HG03571 (cell line): ENCODE data around the gene VSIG8.

Experiments used
- ATAC-seq: cut with Tn5 transposase; IDR thresholded peaks from one replicate; pipeline ENCODE4 v1.9.1; 2021; ENCODE audit not compliant: unreplicated experiment

The VSIG8 gene

DNA sequence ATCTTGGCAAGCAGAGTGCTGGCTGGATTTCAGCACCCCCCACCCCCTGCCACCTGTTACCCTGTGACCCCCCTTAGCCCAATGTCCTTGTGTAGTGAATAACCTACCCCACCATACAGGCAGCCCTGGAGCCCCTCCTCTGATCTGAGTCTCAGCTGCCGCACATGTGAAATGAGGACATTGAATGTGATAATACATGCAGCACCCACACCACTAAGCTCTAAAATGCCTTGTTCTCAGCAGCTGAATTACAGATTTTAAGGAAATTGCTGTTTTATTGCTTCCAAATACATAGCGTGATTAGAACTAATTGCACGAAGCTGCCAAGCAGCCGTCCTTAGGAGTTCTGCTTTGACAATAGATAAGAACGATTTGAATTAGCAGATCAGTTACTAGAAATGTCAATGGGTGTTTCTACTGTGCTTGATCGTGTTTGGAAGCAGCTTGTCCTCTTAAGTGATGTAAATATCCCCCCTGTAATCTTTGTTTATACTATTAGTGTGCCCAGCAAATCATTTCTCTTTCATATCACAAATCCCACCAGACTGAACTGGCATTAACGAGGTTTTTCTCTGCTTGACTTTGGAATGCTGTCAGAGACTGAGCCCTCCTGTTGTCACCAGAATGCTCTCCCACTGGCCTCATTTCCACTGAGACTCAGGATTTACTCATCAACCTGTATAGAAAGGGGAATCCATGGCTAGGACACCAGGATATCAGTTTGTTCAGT, 30.9 kb downstream of the VSIG8 start:
- ATAC-seq = no peak

DNA sequence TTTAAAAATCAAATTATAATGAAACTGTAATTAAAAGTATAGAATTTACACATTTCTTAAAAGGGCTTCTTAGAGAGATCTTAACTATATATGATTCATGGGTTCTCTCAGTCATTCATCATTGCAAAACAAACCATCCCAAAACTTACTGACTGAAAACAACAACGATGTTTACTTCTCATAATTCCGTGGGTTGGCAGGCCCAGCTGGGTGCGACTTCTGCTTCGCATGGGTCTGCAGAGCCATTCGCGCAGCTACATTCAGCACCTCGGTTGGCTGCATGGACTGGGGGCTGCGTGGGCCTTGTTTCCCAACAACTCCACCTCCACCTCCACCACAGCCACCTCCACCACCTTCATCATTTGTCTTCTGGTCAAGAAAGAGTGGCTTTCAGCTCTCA, 31.7 kb downstream of the VSIG8 start:
- no peak for ATAC-seq

DNA sequence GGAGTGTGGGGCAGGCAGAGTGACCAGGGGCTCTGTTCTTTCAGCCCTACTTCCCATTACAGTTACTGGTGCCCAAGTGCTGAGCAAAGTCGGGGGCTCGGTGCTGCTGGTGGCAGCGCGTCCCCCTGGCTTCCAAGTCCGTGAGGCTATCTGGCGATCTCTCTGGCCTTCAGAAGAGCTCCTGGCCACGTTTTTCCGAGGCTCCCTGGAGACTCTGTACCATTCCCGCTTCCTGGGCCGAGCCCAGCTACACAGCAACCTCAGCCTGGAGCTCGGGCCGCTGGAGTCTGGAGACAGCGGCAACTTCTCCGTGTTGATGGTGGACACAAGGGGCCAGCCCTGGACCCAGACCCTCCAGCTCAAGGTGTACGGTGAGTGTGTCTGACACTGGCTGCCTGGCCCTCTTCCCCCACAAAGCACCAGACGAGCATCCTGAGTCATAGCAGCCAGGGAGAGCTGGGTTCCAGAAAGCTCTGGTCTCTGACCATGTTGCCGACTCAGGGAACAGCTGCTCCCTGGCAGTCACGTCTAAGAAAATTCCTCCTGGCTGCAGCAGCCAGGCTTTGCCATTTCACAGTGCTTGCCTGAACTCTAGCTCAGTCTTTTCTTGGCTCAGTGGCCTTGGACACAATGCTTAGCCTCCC, 32.5 kb downstream of the VSIG8 start:
- ATAC-seq = no peak

DNA sequence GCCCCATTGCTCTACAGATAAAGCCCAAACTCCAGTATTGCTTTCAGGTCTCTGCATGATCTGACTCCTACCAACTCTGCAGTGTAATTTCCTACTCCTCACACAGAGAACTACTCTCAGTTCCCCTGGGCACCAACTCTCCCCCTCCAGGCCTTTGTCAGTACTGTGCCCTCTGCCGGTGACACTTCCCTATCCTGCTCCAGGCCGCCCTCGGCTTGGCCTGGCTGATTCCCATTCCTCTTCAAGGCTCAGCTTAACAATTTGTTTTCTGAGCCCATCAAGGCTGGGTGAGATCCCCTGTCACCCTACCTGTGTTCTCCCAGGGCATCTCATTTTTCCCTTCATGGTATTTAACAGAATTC, 33.2 kb downstream of the VSIG8 start:
- ATAC-seq = peak; percentile 68

DNA sequence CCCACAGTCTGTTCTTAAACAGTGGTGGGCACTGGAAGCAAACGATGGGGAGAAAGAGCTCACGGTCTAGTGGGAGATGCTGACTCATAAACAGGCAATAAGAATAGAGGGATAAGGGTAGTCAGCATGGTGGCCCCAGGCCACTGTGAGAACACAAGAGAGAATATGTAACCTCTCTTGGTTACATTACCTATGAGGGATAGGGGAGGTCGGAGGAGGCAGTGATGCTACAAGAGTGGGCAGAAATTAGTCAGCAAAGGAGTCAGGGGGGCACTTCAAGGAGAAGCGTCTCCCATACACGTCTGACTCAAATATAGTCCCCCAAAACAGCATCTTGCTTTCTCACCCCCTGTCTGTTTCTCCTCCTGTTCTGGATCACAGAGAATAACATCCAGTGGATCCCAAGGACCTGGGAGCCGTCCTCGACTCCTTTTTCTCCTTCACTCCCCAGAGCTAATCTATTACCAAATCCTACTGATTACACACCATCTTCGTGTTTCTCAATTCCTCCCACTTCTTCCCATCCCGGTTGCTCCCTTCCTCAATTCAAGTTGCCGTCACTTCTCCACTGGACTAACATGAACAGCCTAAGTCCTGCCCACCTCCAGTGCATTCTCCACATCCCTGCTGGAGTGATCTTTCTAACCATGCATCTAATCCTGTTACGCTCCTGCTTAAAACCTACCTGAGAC, 33.7 kb downstream of the VSIG8 start:
- no peak for ATAC-seq

DNA sequence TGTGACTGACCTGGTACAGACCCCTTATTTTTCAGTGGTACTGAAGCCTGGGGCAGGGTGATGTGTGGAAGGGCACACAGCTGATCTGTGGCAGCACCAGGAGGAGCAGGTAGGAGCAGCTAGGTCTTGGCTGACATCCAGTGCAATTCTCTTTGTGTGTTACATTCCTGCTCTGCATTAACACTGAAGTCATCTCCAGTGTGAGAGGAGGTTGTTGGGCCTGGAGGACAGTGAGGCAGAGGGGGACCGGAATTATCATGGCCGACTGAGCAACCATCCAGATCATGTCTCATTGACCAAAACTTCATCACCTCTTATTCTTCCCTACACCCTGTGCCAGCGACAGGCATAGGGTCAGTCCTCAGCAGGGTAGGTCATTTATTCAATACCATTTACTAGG, 34.3 kb downstream of the VSIG8 start:
- no peak for ATAC-seq

DNA sequence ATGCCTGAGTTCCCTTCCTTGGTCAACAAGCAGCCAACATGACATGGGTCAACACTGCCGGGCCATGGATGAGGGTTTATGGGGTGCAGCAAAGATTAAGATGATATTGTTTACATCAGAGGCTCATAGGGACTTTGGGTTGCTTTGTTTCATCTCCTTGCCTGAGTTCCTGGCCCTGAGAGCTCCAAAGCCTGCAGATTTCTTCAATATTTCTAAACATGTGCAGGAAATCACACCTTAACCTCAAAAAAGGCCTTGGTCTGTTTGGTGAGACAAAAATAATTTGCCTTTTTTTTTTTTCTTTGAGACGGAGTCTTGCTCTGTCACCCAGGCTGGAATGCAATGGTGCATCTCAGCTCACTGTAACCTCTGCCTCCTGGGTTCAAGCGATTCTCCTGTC, 34.9 kb downstream of the VSIG8 start:
- no peak for ATAC-seq

DNA sequence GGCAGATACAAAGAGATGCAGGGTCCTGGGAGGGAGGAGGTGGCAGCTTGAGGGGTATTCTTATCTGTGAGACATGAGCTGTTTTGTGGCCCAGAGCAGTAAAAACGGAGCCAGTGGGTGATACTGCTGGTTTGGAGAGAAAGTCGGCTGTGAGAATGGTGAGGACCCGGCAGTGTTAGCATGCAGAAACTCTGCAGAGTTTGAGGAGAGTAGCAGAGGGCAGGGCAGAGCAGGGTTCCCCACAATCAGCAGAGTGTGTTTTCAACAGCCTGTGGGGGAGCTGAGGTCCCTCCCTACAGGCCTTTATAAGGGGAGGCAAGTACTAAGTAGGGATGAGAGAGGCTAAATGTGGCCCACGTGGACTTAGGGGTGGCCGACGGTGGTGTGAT, 35.4 kb downstream of the VSIG8 start:
- ATAC-seq = no peak

DNA sequence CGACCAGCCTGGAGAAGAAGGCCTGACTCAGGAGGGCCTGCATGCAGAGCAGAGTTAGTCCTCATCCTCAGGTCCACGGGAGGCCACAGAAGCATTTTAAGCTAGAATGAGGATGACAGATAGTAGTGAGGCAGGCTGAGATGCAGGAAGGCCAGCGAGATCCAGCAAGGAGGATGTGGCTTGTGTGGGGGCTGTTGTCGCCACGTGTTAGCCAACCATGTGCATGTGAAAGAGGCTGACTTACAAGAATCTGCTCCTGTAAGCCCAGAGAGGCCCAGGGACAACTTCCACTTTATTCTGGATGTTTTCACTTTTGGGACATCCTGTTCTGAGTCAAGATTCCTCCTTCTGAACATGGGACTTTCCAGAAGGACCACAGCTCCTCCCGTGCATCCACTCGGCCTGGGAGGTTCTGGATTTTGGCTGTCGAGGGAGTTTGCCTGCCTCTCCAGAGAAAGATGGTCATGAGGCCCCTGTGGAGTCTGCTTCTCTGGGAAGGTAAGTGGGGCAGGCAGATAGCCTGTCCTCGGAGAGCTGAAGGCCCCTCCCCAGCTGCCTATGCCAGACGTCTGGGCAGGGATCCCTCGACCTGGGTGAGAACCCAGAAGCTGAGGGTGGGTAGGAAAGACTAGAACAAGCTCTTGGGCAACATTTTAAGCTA, 35.9 kb downstream of the VSIG8 start, which contains the start of gene SLAMF8:
Gene SLAMF8 (plus strand): TSS at position 433 of the 661 bp plus-strand sequence. CDS start 26 bp downstream, at position 459.
- peak; percentile 46 for ATAC-seq

DNA sequence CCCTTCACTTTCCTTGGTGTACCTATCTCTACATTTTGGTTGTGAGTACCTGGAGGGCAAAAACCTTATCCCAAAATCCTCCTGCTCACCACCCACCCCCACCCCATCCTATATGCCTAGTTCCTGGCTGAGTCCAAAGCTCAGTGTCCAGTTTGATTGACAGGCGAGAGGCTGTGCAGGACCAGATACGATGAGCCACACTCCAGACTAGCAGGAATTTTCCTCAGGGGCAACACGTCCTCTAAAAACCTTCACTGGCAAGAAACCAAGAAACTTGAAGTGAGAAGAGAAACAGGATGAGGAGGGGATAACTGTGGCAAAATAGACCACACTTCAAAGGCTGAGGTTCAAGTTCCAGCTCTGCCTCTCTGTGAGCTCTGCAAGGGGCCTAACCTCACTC, 36.9 kb downstream of the VSIG8 start:
- ATAC-seq = no peak

DNA sequence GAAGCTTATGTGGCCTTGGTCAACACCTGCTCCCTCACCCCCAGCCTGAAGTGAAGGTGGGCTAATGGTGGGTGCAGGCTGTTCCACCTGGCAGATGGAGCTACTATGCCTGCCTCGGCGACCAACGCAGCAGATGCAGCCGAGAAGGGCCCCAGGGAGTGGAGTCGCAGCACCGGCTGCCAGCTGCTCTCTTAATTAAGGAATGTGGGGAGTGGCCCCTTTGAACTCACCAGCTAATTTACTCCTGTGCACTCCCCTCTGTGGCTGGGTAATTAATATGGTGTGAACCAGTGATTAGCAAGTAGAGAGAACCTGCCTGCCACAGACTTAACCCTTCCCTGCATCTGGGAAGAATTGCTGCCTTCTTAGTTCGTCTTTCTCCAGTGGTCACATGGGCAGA, 39.1 kb downstream of the VSIG8 start:
- ATAC-seq = no peak

DNA sequence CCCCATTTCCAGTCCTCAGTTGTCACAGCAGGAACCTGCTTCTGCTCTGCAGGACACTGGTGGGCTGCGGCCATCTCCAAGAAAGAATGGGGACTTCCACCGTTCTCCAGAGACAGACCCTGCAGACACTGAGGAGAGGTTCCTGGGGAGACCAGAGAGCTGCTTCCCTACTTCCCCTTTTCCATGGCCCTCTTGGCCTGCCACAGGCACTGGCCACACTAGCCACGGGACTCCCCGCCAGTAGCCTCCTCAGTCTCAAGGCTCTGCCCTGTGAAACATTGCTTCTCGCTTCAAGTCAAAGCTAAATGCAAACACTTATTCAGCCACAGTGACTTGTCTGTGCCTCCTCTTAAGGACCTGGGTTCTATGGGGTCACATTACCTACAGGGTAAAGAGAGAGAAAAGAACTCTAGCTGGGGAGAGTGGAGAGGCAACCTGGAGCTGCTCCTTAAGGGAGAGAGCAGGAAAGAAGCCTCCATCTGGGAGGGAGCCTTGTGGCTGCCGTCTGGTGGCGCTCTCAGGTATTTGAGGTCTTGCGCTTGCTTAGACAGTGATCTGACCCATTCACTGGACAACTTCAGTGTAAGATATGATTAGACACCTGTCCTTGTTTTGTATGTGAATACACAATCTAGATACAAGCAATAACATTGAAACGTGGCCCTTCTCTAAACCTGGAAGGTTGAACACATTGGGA, 41.1 kb downstream of the VSIG8 start:
- ATAC-seq = no peak

DNA sequence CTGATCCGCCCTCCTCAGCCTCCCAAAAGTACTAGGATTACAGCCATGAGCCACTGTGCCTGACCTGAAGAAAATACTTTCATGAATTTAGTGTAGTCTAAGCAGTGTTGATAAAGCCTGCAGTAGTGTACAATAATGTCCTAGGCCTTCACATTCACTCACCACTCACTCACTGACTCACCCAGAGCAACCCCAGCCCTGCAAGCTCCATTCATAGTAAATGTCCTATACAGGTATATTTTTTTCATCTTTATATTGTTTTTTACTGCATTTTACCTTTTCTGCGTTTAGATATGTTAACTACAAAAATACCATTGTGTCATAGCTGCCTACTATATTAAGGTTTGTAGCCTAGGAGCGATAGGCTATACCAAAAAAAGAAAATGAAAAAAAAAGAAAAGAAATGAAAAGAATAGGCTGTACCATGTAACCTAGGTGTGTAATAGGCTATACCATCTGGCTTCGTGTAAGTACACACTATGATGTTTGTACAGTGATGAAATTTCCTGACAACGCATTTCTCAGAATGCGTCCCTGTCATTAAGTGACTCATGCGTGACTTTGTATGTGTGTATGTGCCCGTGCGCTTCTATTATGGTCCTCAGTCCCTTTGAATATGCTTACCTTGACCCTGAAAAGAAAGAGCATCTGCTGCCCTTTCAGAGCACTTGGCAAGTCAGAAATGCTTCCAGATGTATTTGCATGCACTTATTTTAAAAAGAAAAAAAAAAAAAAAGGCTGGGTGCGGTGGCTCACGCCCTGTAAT, 45.0 kb downstream of the VSIG8 start:
- ATAC-seq = no peak

DNA sequence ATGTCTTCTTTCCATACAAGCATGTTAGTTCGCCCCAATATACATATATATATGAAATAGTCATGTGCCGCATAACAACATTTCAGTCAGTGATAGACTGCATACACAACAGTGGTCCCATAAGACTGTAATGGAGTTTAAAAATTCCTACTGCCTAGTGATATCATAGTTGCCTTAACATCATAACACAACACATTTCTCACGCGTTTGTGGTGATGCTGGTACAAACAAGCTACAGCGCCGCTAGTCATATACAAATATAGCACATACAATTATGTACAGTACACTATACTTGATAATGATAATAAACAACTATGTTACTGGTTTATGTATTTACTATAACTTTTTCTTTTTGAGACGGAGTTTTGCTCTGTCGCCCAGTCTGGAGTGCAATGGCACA, 46.5 kb downstream of the VSIG8 start:
- no peak for ATAC-seq

DNA sequence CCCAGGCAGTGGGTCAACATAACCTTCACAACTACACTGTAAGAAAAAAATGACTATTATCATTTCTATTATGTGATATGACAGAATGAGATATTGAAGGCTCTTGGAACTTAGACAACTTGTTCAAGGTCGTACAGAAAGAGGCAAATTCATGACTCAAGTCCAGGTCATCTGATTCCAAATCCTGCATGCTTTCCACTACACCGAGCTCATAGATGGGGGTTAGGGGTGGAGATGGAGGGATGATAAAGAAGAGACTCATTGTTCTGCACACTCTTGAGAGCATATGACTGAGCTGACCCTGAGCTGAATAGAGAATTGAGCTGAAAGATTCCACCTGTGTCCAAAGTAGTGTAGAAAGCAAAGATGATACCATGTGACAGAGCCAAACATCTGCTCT, 57.5 kb downstream of the VSIG8 start:
- ATAC-seq = no peak
